Measurements from ENCODE around the gene PPP1R14D.

PPP1R14D gene

DNA sequence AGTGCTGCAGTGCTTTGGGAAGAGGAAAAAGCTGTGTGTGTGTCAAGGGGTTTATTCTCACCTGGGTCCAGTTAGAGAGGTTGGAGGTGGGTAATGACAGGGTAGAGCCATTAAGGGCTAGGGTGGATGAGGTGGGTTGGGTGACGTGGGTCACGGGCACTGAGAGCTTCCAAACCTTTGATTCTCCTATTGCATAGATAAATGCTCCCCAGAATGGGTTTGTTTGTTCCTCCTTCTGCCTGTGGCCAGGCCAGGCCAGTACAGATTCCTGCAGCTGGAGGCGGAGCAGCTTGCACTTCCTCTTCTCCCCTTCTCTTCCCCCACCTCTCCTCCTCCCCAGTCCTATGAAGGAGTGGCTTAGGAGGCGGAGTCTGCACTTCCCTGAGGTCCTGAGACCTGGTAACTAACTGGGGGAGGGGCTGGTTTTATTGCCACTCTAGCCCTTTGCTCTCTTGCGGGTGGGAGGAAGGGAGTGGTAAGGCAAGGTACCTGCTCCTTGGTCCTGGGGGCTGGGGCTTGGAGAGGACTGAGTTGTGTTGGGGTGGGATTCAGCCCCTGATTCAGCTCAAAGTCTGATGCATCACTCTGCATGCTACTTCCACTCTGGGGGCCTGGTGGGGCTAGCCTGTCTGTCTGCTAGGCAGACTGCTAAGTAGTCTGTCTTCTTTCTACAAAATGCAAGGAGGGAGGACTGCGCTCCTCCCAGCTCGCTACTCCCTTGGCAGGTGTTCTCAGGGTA, 18.9 kb upstream of the PPP1R14D start:
- no peaks in the 10 kb centered on the region for H3K9me3 ChIP-seq
- H3K27ac ChIP-seq: peak overlapping the region; percentile 84
- no peaks in the 10 kb centered on the region for H3K36me3 ChIP-seq
- H3K4me1 ChIP-seq (ENCODE audit: control insufficient read depth in 1 of 2, insufficient read depth in 1 of 2, low read depth in 1 of 2, low read length in 1 of 2): peaks cover 44 to 48% of the 10 kb centered on the region in 2 experiments
- peak overlapping the region; percentile 29 to 47 for H3K4me3 ChIP-seq (ENCODE audit: low read depth in 1 of 2, low read length in 1 of 2)
- H3K27me3 ChIP-seq: peaks cover 25% of the 10 kb centered on the region
- TF ChIP-seq, protein P1, sequence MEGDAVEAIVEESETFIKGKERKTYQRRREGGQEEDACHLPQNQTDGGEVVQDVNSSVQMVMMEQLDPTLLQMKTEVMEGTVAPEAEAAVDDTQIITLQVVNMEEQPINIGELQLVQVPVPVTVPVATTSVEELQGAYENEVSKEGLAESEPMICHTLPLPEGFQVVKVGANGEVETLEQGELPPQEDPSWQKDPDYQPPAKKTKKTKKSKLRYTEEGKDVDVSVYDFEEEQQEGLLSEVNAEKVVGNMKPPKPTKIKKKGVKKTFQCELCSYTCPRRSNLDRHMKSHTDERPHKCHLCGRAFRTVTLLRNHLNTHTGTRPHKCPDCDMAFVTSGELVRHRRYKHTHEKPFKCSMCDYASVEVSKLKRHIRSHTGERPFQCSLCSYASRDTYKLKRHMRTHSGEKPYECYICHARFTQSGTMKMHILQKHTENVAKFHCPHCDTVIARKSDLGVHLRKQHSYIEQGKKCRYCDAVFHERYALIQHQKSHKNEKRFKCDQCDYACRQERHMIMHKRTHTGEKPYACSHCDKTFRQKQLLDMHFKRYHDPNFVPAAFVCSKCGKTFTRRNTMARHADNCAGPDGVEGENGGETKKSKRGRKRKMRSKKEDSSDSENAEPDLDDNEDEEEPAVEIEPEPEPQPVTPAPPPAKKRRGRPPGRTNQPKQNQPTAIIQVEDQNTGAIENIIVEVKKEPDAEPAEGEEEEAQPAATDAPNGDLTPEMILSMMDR (IDR thresholded peaks at IDR 0.05): peak; percentile 76

DNA sequence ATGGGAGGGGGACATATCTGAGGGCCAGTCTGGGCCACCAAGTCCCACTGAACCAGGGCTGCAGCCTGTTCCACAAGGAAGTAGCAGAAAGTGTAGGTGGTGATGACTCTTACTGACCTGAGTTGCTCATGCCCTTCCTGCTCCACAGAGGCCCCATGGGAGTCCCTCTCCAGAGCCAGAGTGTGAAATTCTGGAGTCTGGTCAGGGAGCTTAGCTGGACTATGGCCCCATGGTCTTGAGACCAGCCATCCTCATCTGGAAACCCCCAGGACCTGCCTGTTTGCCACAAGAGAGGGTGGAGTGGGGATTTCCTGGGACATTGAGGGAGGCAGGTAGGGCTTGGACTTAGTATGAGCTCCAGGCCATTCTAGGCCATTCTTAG, 18.3 kb upstream of the PPP1R14D start:
- H3K36me3 ChIP-seq: no peaks in the 10 kb centered on the region
- no peaks in the 10 kb centered on the region for H3K9me3 ChIP-seq
- peaks cover 31% of the 10 kb centered on the region for H3K27me3 ChIP-seq
- peak overlapping the region; percentile 29 to 47 for H3K4me3 ChIP-seq (ENCODE audit: low read depth in 1 of 2, low read length in 1 of 2)
- TF ChIP-seq, protein P1 (IDR thresholded peaks at IDR 0.05): no peak
- H3K4me1 ChIP-seq (ENCODE audit: control insufficient read depth in 1 of 2, insufficient read depth in 1 of 2, low read depth in 1 of 2, low read length in 1 of 2): peaks cover 44 to 48% of the 10 kb centered on the region in 2 experiments
- H3K27ac ChIP-seq: peak overlapping the region; percentile 84

DNA sequence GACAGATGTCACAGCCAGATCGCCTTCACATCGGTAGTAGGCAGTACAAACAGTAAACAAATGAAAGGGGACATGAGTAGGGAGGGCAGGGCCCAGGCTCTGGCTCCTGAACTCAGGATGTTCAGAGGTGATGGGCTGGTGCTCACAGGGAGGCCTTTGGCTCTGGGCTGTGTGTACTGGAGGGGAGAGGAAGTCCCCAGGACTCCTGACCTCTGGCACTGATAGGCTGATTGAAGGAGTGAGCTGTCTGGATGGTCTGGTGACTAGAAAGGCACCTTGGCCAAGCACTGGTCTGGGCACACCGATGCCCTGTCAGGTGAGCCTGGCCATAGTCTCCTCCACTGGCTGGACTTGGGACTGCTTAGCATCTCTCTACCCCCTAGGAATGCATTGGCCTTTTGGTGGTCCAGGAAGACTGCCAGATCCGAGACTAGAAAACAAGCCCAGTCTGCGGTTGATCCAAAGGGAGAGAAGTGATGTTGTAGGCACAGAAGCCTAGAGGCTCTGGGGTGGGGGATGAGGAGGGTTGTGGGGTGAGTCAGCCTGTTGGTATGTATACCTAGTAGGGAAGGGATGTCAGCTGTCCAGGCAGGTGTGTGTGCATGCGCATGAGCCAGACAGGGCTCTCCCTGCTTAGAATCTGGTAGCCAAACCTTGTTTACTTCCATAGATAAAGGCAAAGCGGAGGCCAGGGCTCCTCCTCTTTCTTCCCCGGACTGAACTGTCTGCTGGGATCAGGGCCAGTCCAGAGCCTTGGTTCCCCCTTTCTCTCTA, 17.2 kb upstream of the PPP1R14D start:
- TF ChIP-seq, protein P1 (IDR thresholded peaks at IDR 0.05): no peak
- H3K27me3 ChIP-seq: peaks cover 41% of the 10 kb centered on the region
- H3K36me3 ChIP-seq: no peaks in the 10 kb centered on the region
- peak overlapping the region; percentile 35 for H3K27ac ChIP-seq
- no peaks in the 10 kb centered on the region for H3K9me3 ChIP-seq
- peak overlapping the region; percentile 88 to 91 for H3K4me3 ChIP-seq (ENCODE audit: low read depth in 1 of 2, low read length in 1 of 2)
- H3K4me1 ChIP-seq (ENCODE audit: control insufficient read depth in 1 of 2, insufficient read depth in 1 of 2, low read depth in 1 of 2, low read length in 1 of 2): peaks cover 44 to 48% of the 10 kb centered on the region in 2 experiments

DNA sequence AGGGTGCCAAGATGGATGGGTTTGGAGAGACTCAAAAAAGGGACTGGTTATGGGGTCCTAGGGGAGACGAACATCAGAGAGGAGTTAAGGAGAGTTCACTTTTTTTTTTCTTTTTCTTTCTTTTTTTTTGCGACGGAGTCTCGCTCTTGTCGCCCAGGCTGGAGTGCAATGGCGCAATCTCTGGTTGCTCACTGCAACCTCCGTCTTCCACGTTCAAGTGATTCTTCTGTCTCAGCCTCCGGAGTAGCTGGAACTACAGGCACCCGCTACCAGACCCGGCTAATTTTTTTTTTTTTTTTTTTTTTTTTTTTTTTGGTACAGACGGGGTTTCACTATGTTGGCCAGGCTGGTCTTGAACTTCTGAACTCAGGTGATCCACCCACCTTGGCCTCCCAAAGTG, 16.5 kb upstream of the PPP1R14D start:
- TF ChIP-seq, protein P1 (IDR thresholded peaks at IDR 0.05): no peak
- Histone ChIP-seq H3K4me3 (ENCODE audit: low read depth in 1 of 2, low read length in 1 of 2) (peak overlapping the region; percentile 88 to 91), H3K27me3 (peaks cover 41% of the 10 kb centered on the region), H3K36me3 (no peaks in the 10 kb centered on the region), H3K27ac (peak overlapping the region; percentile 67), H3K4me1 (ENCODE audit: control insufficient read depth in 1 of 2, insufficient read depth in 1 of 2, low read depth in 1 of 2, low read length in 1 of 2) (peaks cover 44 to 48% of the 10 kb centered on the region in 2 experiments), H3K9me3 (no peaks in the 10 kb centered on the region)

DNA sequence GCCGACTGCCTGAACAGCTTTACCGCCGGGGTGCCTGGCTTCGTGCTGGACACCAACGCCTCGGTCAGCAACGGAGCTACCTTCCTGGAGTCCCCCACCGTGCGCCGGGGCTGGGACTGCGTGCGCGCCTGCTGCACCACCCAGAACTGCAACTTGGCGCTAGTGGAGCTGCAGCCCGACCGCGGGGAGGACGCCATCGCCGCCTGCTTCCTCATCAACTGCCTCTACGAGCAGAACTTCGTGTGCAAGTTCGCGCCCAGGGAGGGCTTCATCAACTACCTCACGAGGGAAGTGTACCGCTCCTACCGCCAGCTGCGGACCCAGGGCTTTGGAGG, 16.2 kb upstream of the PPP1R14D start:
- Histone ChIP-seq H3K27ac (peak overlapping the region; percentile 67), H3K4me3 (ENCODE audit: low read depth in 1 of 2, low read length in 1 of 2) (peak overlapping the region; percentile 88 to 91)

More for the DNA sequence above, 16.2 kb upstream of the PPP1R14D start:
- Histone ChIP-seq H3K36me3 (no peaks in the 10 kb centered on the region), H3K9me3 (no peaks in the 10 kb centered on the region), H3K4me1 (ENCODE audit: control insufficient read depth in 1 of 2, insufficient read depth in 1 of 2, low read depth in 1 of 2, low read length in 1 of 2) (peaks cover 44 to 48% of the 10 kb centered on the region in 2 experiments), H3K27me3 (peaks cover 41% of the 10 kb centered on the region)
- TF ChIP-seq, protein P1 (IDR thresholded peaks at IDR 0.05): no peak
